Esophagus muscularis mucosa (tissue), 4 donors: ENCODE measurements around the gene FTCD. TPM values are rescaled to one million over a fixed set of nuclear protein-coding genes. Genes with fewer than 3 reads are reported as not detected.

Source experiments
- DNase-seq: peaks from one replicate; pipeline ENCODE4 v3.0.0-alpha.2; 2017; ENCODE audit errors: extremely low spot score
- H3K27ac ChIP-seq, 4 donors: fragments of 200-600 bp; sonication (generic); replicated peaks in 1 of 4; 1 replicate in 3 of 4; 2 replicates in 1 of 4; pipeline ENCODE4 v1.5.1; 2016 to 2019; ENCODE audit warnings: mild to moderate bottlenecking in 1 of 4
- H3K27me3 ChIP-seq, 4 donors: fragments of 200-600 bp; sonication (generic); one replicate each; pipeline versions ENCODE4 v1.5.1 to v1.6.0; 2016 to 2019
- H3K36me3 ChIP-seq, 4 donors: fragments of 200-600 bp; sonication (generic); one replicate each; pipeline ENCODE4 v1.5.1; 2016 to 2019
- H3K4me1 ChIP-seq, 4 donors: fragments of 200-600 bp; sonication (generic); one replicate each; pipeline ENCODE4 v1.5.1; 2016 to 2019
- H3K4me3 ChIP-seq, 4 donors: fragments of 200-600 bp; sonication (generic); 1 replicate in 2 of 4; 2 replicates in 2 of 4; pipeline ENCODE4 v1.5.1; 2016 to 2019; ENCODE audit warnings: mild to moderate bottlenecking in 4 of 4, moderate library complexity in 1 of 4
- H3K9me3 ChIP-seq, 4 donors: fragments of 200-600 bp; sonication (generic); 1 replicate in 3 of 4; 2 replicates in 1 of 4; pipeline ENCODE4 v1.5.1; 2016 to 2019
- CTCF ChIP-seq, 3 experiments: fragments of 200-600 bp in 2 of 3; fragments of 450-650 bp in 1 of 3; sonication (generic) in 2 of 3; IDR thresholded peaks; one replicate each; pipeline ENCODE4 v1.5.1; 2017 to 2019; ENCODE audit warnings: antibody characterized with exemption in 3 of 3, mild to moderate bottlenecking in 2 of 3, moderate library complexity in 1 of 3
- EP300 ChIP-seq: sonication (generic); formaldehyde crosslinking; IDR thresholded peaks from one replicate; pipeline ENCODE4 v1.6.1; 2017; ENCODE audit warnings: antibody characterized with exemption
- POLR2A ChIP-seq: fragments of 450-650 bp; IDR thresholded peaks from one replicate; pipeline ENCODE4 v1.6.1; 2017; ENCODE audit warnings: antibody characterized with exemption, moderate library complexity, mild to moderate bottlenecking, low read depth
- POLR2AphosphoS5 ChIP-seq, 2 donors: sonication (generic); formaldehyde crosslinking; IDR thresholded peaks; one replicate each; pipeline ENCODE4 v1.6.1; 2017; ENCODE audit warnings: antibody characterized with exemption in 2 of 2
- WGBS: methylation state at CpG from one replicate; pipeline ENCODE4 v1.1.5; 2018; 5-methylcytosine and 5-hydroxymethylcytosine counted together
- intact Hi-C: fragments of 100-400 bp; cut with DNase I; formaldehyde crosslinking; loops from one replicate; pipeline ENCODE4 v1.15.1; 2023
- total RNA-seq, 4 donors: library from RNA; depleted of rRNA; stranded (reverse); fragments of >200 nt; gene quantifications; one replicate each; pipeline versions ENCODE4 v1.1.0 to v1.2.1, GENCODE V29; 2016

The FTCD gene
- total RNA-seq, 4 donors from 2014 or later, result 0.26 to 2.5 (median 1.2) TPM; not detected in 1

- H3K4me3 ChIP-seq, result peak overlapping the region in 1 of 4 donors; percentile 22
- WGBS, result 98% methylated on average over 47 of the region's 72 CpGs
- H3K4me1 ChIP-seq, result peaks cover 0 to 14% (median 0%) of the 10 kb centered on the region in 4 donors
- peaks cover 0 to 20% (median 0%) of the 10 kb centered on the region in 4 donors for H3K36me3 ChIP-seq
- H3K27me3 ChIP-seq, result peaks cover 0 to 46% (median 2%) of the 10 kb centered on the region in 4 donors
- DNase-seq, result no peak
- H3K27ac ChIP-seq, result no peak overlapping the region
- TF ChIP-seq POLR2A, result no peak
- no peak for TF ChIP-seq POLR2AphosphoS5 (IDR thresholded peaks at IDR 0.05)
- intact Hi-C loops, result no loop called here
- no peaks in the 10 kb centered on the region for H3K9me3 ChIP-seq
Measured at GRCh38 chr21:46160907-46161632, 5.7 kb upstream of the FTCD start.

GRCh38 chr21:46160657-46160906 lies 5.2 kb upstream of the FTCD start:
- Histone ChIP-seq H3K4me1 (peaks cover 0 to 14% (median 0%) of the 10 kb centered on the region in 4 donors), H3K27ac (no peak overlapping the region), H3K36me3 (peaks cover 0 to 20% (median 0%) of the 10 kb centered on the region in 4 donors), H3K4me3 (no peak overlapping the region), H3K9me3 (no peaks in the 10 kb centered on the region), H3K27me3 (peaks cover 0 to 41% (median 2%) of the 10 kb centered on the region in 4 donors)
- no peak for DNase-seq
- intact Hi-C loops, result no loop called here
- WGBS, result 92% methylated on average over 20 of the region's 22 CpGs
- TF ChIP-seq CTCF (IDR thresholded peaks at IDR 0.05), result no peak
- TF ChIP-seq POLR2A, result no peak

- intact Hi-C loops, result no loop called here
- DNase-seq, result no peak
- 94% methylated on average over 25 of the region's 32 CpGs for WGBS
Measured at GRCh38 chr21:46159841-46160656, 4.7 kb upstream of the FTCD start.

GRCh38 chr21:46159390-46159789 lies 4.0 kb upstream of the FTCD start:
- H3K36me3 ChIP-seq, result peaks cover 0 to 20% (median 0%) of the 10 kb centered on the region in 4 donors
- TF ChIP-seq POLR2A (no peak), POLR2AphosphoS5 (IDR thresholded peaks at IDR 0.05) (no peak), CTCF (IDR thresholded peaks at IDR 0.05) (no peak), EP300 (no peak)
- H3K27ac ChIP-seq, result no peak overlapping the region
- intact Hi-C loops, result no loop called here
- over 99% methylated on average over 12 of the region's 12 CpGs for WGBS
- peaks cover 0 to 14% (median 0%) of the 10 kb centered on the region in 4 donors for H3K4me1 ChIP-seq
- peaks cover 0 to 33% (median 2%) of the 10 kb centered on the region in 4 donors for H3K27me3 ChIP-seq
- no peak for DNase-seq
- no peak overlapping the region for H3K4me3 ChIP-seq
- no peaks in the 10 kb centered on the region for H3K9me3 ChIP-seq

More at GRCh38 chr21:46159841-46160656, 4.7 kb upstream of the FTCD start:
- Histone ChIP-seq H3K27me3 (peaks cover 0 to 38% (median 2%) of the 10 kb centered on the region in 4 donors), H3K4me1 (peaks cover 0 to 14% (median 0%) of the 10 kb centered on the region in 4 donors), H3K27ac (no peak overlapping the region), H3K9me3 (no peaks in the 10 kb centered on the region), H3K36me3 (peaks cover 0 to 20% (median 0%) of the 10 kb centered on the region in 4 donors), H3K4me3 (no peak overlapping the region)
- TF ChIP-seq EP300 (no peak), CTCF (IDR thresholded peaks at IDR 0.05) (no peak), POLR2A (no peak), POLR2AphosphoS5 (IDR thresholded peaks at IDR 0.05) (no peak)

- no peak for DNase-seq
- intact Hi-C loops, result no loop called here
- peaks cover 0 to 27% (median 2%) of the 10 kb centered on the region in 4 donors for H3K27me3 ChIP-seq
- peaks cover 0 to 14% (median 4%) of the 10 kb centered on the region in 4 donors for H3K4me1 ChIP-seq
- no peak overlapping the region for H3K27ac ChIP-seq
- H3K9me3 ChIP-seq, result no peaks in the 10 kb centered on the region
- WGBS, result 90% methylated on average over 8 of the region's 10 CpGs
- H3K4me3 ChIP-seq, result no peak overlapping the region
- TF ChIP-seq POLR2A (no peak), POLR2AphosphoS5 (IDR thresholded peaks at IDR 0.05) (no peak), EP300 (no peak), CTCF (IDR thresholded peaks at IDR 0.05) (no peak)
- peaks cover 0 to 20% (median 0%) of the 10 kb centered on the region in 4 donors for H3K36me3 ChIP-seq
Measured at GRCh38 chr21:46158666-46159300, 3.4 kb upstream of the FTCD start.
